Naive B cell (primary cell): ENCODE results near the gene ACO2. TPM values are rescaled to one million over a fixed set of nuclear protein-coding genes. Genes with fewer than 3 reads are reported as not detected.
"Not testable (repeated sequence)": the region's sequence is repeated elsewhere in the genome, so short reads cannot be mapped to it uniquely, and the experiment has no call there.

Source experiments
- ATAC-seq, 2 donors: fragments of 150-1000 bp; cut with Tn5 transposase; 2 replicates each; pipeline ENCODE4 v1.10.0; 2021; ENCODE audit warnings: low read depth in 2 of 2, mild to moderate bottlenecking in 2 of 2, moderate library complexity in 2 of 2
- DNase-seq: peaks from one replicate; pipeline ENCODE4 v3.0.0; 2022
- H3K27ac Mint-ChIP-seq, 6 donors: one replicate each; pipeline ENCODE4 v1.8.0; 2020 to 2022; ENCODE audit warnings: mild to moderate bottlenecking in 6 of 6, mixed read lengths in 6 of 6, moderate library complexity in 5 of 6, inconsistent platforms in 2 of 6
- H3K27me3 Mint-ChIP-seq, 3 donors: one replicate each; pipeline ENCODE4 v1.8.0; 2021 to 2022; ENCODE audit warnings: mixed read lengths in 3 of 3, mild to moderate bottlenecking in 1 of 3
- H3K36me3 Mint-ChIP-seq, 2 donors: one replicate each; pipeline ENCODE4 v1.8.0; 2020 to 2022; ENCODE audit warnings: mixed read lengths in 2 of 2, inconsistent platforms in 1 of 2, mild to moderate bottlenecking in 1 of 2
- H3K4me1 Mint-ChIP-seq, 3 donors: one replicate each; pipeline ENCODE4 v1.8.0; 2020 to 2022; ENCODE audit warnings: mixed read lengths in 3 of 3, inconsistent platforms in 1 of 3, mild to moderate bottlenecking in 1 of 3, moderate library complexity in 1 of 3
- H3K4me3 Mint-ChIP-seq, 8 donors: one replicate each; pipeline ENCODE4 v1.8.0; 2020 to 2022; ENCODE audit warnings: mild to moderate bottlenecking in 8 of 8, mixed read lengths in 8 of 8, moderate library complexity in 8 of 8, inconsistent platforms in 2 of 8
- H3K9me3 Mint-ChIP-seq, 7 donors: one replicate each; pipeline ENCODE4 v1.8.0; 2020 to 2022; ENCODE audit warnings: mixed read lengths in 7 of 7, mild to moderate bottlenecking in 5 of 7, inconsistent platforms in 2 of 7, moderate library complexity in 1 of 7
- polyA plus RNA-seq, 6 donors: library from polyadenylated mRNA; unstranded; fragments of 300-500 nt; fragmentation: Illumina TruSeq; gene quantifications; one replicate each; pipeline ENCODE4 v1.2.3, GENCODE V29; 2021; ENCODE audit warnings: low read depth in 6 of 6

Gene ACO2
- polyA plus RNA-seq, 6 donors from 2014 or later, result 88.9 to 124 (median 106) TPM

- Mint-ChIP-seq H3K4me1 (peaks cover 23 to 54% (median 34%) of the 10 kb centered on the region in 3 donors), H3K4me3 (peak overlapping the region in 4 of 8 donors; percentile 15 to 92 (median 88)), H3K9me3 (no peaks in the 10 kb centered on the region), H3K27me3 (no peaks in the 10 kb centered on the region), H3K27ac (peak overlapping the region in 3 of 6 donors; percentile 32 to 67 (median 62)), H3K36me3 (no peaks in the 10 kb centered on the region)
- ATAC-seq (no peak), DNase-seq (no peak)
These were observed 26.6 kb upstream of the ACO2 start for GRCh38 chr22:41442240-41442792.

GRCh38 chr22:41444360-41445128 is 24.4 kb upstream of the ACO2 start:
- H3K4me1 Mint-ChIP-seq, result peaks cover 33 to 54% (median 47%) of the 10 kb centered on the region in 3 donors
- peak; percentile 36 to 42 for ATAC-seq
- H3K36me3 Mint-ChIP-seq, result no peaks in the 10 kb centered on the region
- H3K9me3 Mint-ChIP-seq, result no peaks in the 10 kb centered on the region
- peak; percentile 79 for DNase-seq
- H3K27ac Mint-ChIP-seq, result peak overlapping the region; percentile 93 to 99 (median 96)
- H3K4me3 Mint-ChIP-seq, result peak overlapping the region; percentile 84 to 100 (median 93)
- no peaks in the 10 kb centered on the region for H3K27me3 Mint-ChIP-seq

- ATAC-seq, result no peak
- H3K36me3 Mint-ChIP-seq, result no peaks in the 10 kb centered on the region
- H3K4me3 Mint-ChIP-seq, result peak overlapping the region; percentile 84 to 100 (median 93)
- DNase-seq, result peak; percentile 32
- no peaks in the 10 kb centered on the region for H3K27me3 Mint-ChIP-seq
- peaks cover 33 to 52% (median 47%) of the 10 kb centered on the region in 3 donors for H3K4me1 Mint-ChIP-seq
- H3K27ac Mint-ChIP-seq, result peak overlapping the region; percentile 94 to 99 (median 96)
- H3K9me3 Mint-ChIP-seq, result no peaks in the 10 kb centered on the region
These were observed 23.5 kb upstream of the ACO2 start for GRCh38 chr22:41445129-41446056.

GRCh38 chr22:41446057-41446501 is 22.8 kb upstream of the ACO2 start:
- ATAC-seq, result no peak
- H3K4me1 Mint-ChIP-seq, result peaks cover 33 to 49% (median 47%) of the 10 kb centered on the region in 3 donors
- no peaks in the 10 kb centered on the region for H3K36me3 Mint-ChIP-seq
- H3K27ac Mint-ChIP-seq, result peak overlapping the region; percentile 94 to 99 (median 99)
- no peak for DNase-seq
- no peaks in the 10 kb centered on the region for H3K27me3 Mint-ChIP-seq
- H3K9me3 Mint-ChIP-seq, result no peaks in the 10 kb centered on the region
- H3K4me3 Mint-ChIP-seq, result peak overlapping the region; percentile 84 to 100 (median 93)

GRCh38 chr22:41446639-41447434 is 22.1 kb upstream of the ACO2 start, which contains the start of gene TOB2:
Gene TOB2 (minus strand): TSS chr22:41446801. CDS start chr22:41437345, 9,456 bp downstream.
- Mint-ChIP-seq H3K4me3 (peak within 1 kb of the TSS; percentile 84 to 100 (median 93)), H3K36me3 (no peaks in the 10 kb centered on the region), H3K27me3 (no peaks in the 10 kb centered on the region), H3K4me1 (peaks cover 33 to 47% (median 45%) of the 10 kb centered on the region in 3 donors), H3K9me3 (no peaks in the 10 kb centered on the region), H3K27ac (peak within 1 kb of the TSS; percentile 94 to 99 (median 99))
- ATAC-seq, result peak; percentile 50 to 59
- peak; percentile 96 for DNase-seq

- DNase-seq, result peak; percentile 62
- Mint-ChIP-seq H3K4me3 (peak overlapping the region; percentile 84 to 100 (median 93)), H3K27ac (peak overlapping the region; percentile 94 to 100 (median 99)), H3K4me1 (peaks cover 33 to 46% (median 41%) of the 10 kb centered on the region in 3 donors), H3K27me3 (no peaks in the 10 kb centered on the region), H3K36me3 (no peaks in the 10 kb centered on the region), H3K9me3 (no peaks in the 10 kb centered on the region)
- peak; percentile 5 to 9 for ATAC-seq
These were observed 21.3 kb upstream of the ACO2 start for GRCh38 chr22:41447435-41448188.

- DNase-seq (peak; percentile 92), ATAC-seq (peak; percentile 64)
- peak overlapping the region; percentile 84 to 100 (median 93) for H3K4me3 Mint-ChIP-seq
- no peaks in the 10 kb centered on the region for H3K9me3 Mint-ChIP-seq
- no peaks in the 10 kb centered on the region for H3K27me3 Mint-ChIP-seq
- no peaks in the 10 kb centered on the region for H3K36me3 Mint-ChIP-seq
- H3K27ac Mint-ChIP-seq, result peak overlapping the region; percentile 94 to 100 (median 98)
- peaks cover 33 to 40% (median 39%) of the 10 kb centered on the region in 3 donors for H3K4me1 Mint-ChIP-seq
These were observed 20.6 kb upstream of the ACO2 start for GRCh38 chr22:41448189-41448808.

- H3K36me3 Mint-ChIP-seq, result peaks cover 0 to 5% of the 10 kb centered on the region in 2 donors
- peak overlapping the region in 3 of 6 donors; percentile 47 to 66 (median 61) for H3K27ac Mint-ChIP-seq
- DNase-seq (no peak), ATAC-seq (no peak)
- H3K9me3 Mint-ChIP-seq, result no peaks in the 10 kb centered on the region
- no peak overlapping the region for H3K4me3 Mint-ChIP-seq
- H3K27me3 Mint-ChIP-seq, result no peaks in the 10 kb centered on the region
- peaks cover 6 to 14% (median 6%) of the 10 kb centered on the region in 3 donors for H3K4me1 Mint-ChIP-seq
These were observed 10.7 kb upstream of the ACO2 start for GRCh38 chr22:41458161-41458728.

- DNase-seq, result no peak
- no peak overlapping the region for H3K4me3 Mint-ChIP-seq
- ATAC-seq, result no peak
- H3K9me3 Mint-ChIP-seq, result no peaks in the 10 kb centered on the region
- no peaks in the 10 kb centered on the region for H3K27me3 Mint-ChIP-seq
- peaks cover 6 to 14% (median 10%) of the 10 kb centered on the region in 3 donors for H3K4me1 Mint-ChIP-seq
- H3K27ac Mint-ChIP-seq, result no peak overlapping the region
- peaks cover 0 to 10% of the 10 kb centered on the region in 2 donors for H3K36me3 Mint-ChIP-seq
These were observed 9.5 kb upstream of the ACO2 start for GRCh38 chr22:41459431-41459830.

- not testable (repeated sequence) for H3K27me3 Mint-ChIP-seq, DNase-seq, H3K9me3 Mint-ChIP-seq, ATAC-seq, H3K4me3 Mint-ChIP-seq
- Mint-ChIP-seq H3K4me1 (peaks cover 6 to 14% (median 13%) of the 10 kb centered on the region in 3 donors), H3K27ac (peak overlapping the region in 1 of 6 donors; percentile 47), H3K36me3 (peaks cover 0 to 12% of the 10 kb centered on the region in 2 donors)
These were observed 8.8 kb upstream of the ACO2 start for GRCh38 chr22:41460071-41460470.

- H3K27me3 Mint-ChIP-seq, result no peaks in the 10 kb centered on the region
- ATAC-seq, result no peak
- peak overlapping the region in 1 of 8 donors; percentile 41 for H3K4me3 Mint-ChIP-seq
- H3K4me1 Mint-ChIP-seq, result peaks cover 6 to 15% (median 13%) of the 10 kb centered on the region in 3 donors
- H3K27ac Mint-ChIP-seq, result no peak overlapping the region
- peaks cover under 1 to 12% of the 10 kb centered on the region in 2 donors for H3K36me3 Mint-ChIP-seq
- no peak for DNase-seq
- H3K9me3 Mint-ChIP-seq, result no peaks in the 10 kb centered on the region
These were observed 7.0 kb upstream of the ACO2 start for GRCh38 chr22:41461901-41462300.
